OCI-LY3 (cell line): Measurements from ENCODE around the gene NOP16.

Source experiments
- H2AFZ ChIP-seq: fragments of 200-600, 300-600 bp; shearing (Covaris generic); 2 replicates; pipeline ENCODE4 v1.6.0; 2014; ENCODE audit warnings: antibody characterized with exemption, low read depth, low read length
- H3K27ac ChIP-seq: fragments of 200-600, 300-600 bp; sonication (generic); 2 replicates; pipeline ENCODE4 v1.5.1; 2014; ENCODE audit warnings: mild to moderate bottlenecking, low read length, moderate library complexity, mixed read lengths
- H3K27me3 ChIP-seq: fragments of 200-600, 300-600 bp; sonication (generic); 2 replicates; pipeline ENCODE4 v1.6.1; 2014; ENCODE audit warnings: low read depth, low read length, mixed read lengths
- H3K36me3 ChIP-seq: fragments of 200-600, 300-600 bp; sonication (generic); replicated peaks from 2 replicates; pipeline ENCODE3; 2014; ENCODE audit warnings: low read depth, low read length, mixed read lengths
- H3K4me1 ChIP-seq: fragments of 300-600, 200-600 bp; sonication (generic); 2 replicates; pipeline ENCODE4 v1.6.1; 2014; ENCODE audit warnings: low read length, mixed read lengths
- H3K4me2 ChIP-seq: fragments of 200-600, 300-600 bp; sonication (generic); 2 replicates; pipeline ENCODE4 v1.6.1; 2014; ENCODE audit warnings: low read length, mixed read lengths
- H3K4me3 ChIP-seq: fragments of 300-600, 200-600 bp; sonication (generic); 2 replicates; pipeline ENCODE4 v1.5.1; 2014; ENCODE audit warnings: antibody characterized with exemption, mild to moderate bottlenecking, low read length, moderate library complexity
- H3K79me2 ChIP-seq: fragments of 300-600, 200-600 bp; shearing (Covaris generic); 2 replicates; pipeline ENCODE4 v1.6.1; 2014; ENCODE audit warnings: mild to moderate bottlenecking, low read length, mixed read lengths
- H3K9ac ChIP-seq: fragments of 300-600, 200-600 bp; shearing (Covaris generic); 2 replicates; pipeline ENCODE4 v1.6.0; 2014; ENCODE audit warnings: mild to moderate bottlenecking, low read length, moderate library complexity
- H3K9me3 ChIP-seq: fragments of 200-600, 300-600 bp; shearing (Covaris generic); 2 replicates; pipeline ENCODE4 v1.6.1; 2014; ENCODE audit warnings: low read length, mixed read lengths; ENCODE audit not compliant: insufficient read depth
- H4K20me1 ChIP-seq: fragments of 200-600, 300-600 bp; sonication (generic); 2 replicates; pipeline ENCODE4 v1.6.1; 2016; ENCODE audit warnings: low read length, mixed read lengths; ENCODE audit not compliant: insufficient read depth
- CTCF ChIP-seq: fragments of 200-600, 300-600 bp; sonication (generic); IDR thresholded peaks from 2 replicates; pipeline ENCODE4 v1.5.1; 2014; ENCODE audit warnings: antibody characterized with exemption, low read length, low read depth
- EZH2phosphoT487 ChIP-seq: fragments of 200-600 bp; shearing (Covaris generic); IDR thresholded peaks from 2 replicates; pipeline ENCODE4 v1.6.1; 2018; ENCODE audit warnings: antibody characterized with exemption, mixed run types, low read depth

NOP16 gene

GRCh38 chr5:176379881-176380280 lies 8.5 kb downstream of the NOP16 start:
- Histone ChIP-seq H3K4me3 (no peak overlapping the region), H3K27ac (peak overlapping the region; percentile 43), H3K79me2 (peaks cover 4% of the 10 kb centered on the region), H3K4me1 (peaks cover 10% of the 10 kb centered on the region), H3K4me2 (0 out of 2 replicates have a peak overlapping the region, but pooled peaks have one; percentile 14), H3K9me3 (no peaks in the 10 kb centered on the region), H2AFZ (no peak overlapping the region), H3K9ac (no peak overlapping the region), H3K36me3 (peaks cover 46% of the 10 kb centered on the region), H4K20me1 (no peaks in the 10 kb centered on the region), H3K27me3 (no peaks in the 10 kb centered on the region)
- no peak for TF ChIP-seq CTCF
- TF ChIP-seq EZH2phosphoT487: no peak

- Histone ChIP-seq H3K4me1 (peaks cover 9% of the 10 kb centered on the region), H3K4me2 (peak overlapping the region; percentile 43), H3K4me3 (no peak overlapping the region), H3K9ac (no peak overlapping the region), H4K20me1 (no peaks in the 10 kb centered on the region), H3K36me3 (peaks cover 8% of the 10 kb centered on the region), H2AFZ (peak overlapping the region; percentile 6; the same call in 1 of the 2 replicates), H3K27me3 (no peaks in the 10 kb centered on the region), H3K79me2 (no peaks in the 10 kb centered on the region), H3K27ac (peak overlapping the region; percentile 21; the same call in 1 of the 2 replicates), H3K9me3 (no peaks in the 10 kb centered on the region)
- TF ChIP-seq CTCF (no peak), EZH2phosphoT487 (no peak)
Measured at GRCh38 chr5:176373100-176373818, 15.1 kb downstream of the NOP16 start.

GRCh38 chr5:176371621-176372539 lies 16.5 kb downstream of the NOP16 start:
- H3K4me2 ChIP-seq: no peak overlapping the region

More at GRCh38 chr5:176371621-176372539, 16.5 kb downstream of the NOP16 start:
- H3K27me3 ChIP-seq: no peaks in the 10 kb centered on the region
- no peaks in the 10 kb centered on the region for H3K9me3 ChIP-seq
- no peak overlapping the region for H3K4me3 ChIP-seq
- peaks cover 8% of the 10 kb centered on the region for H3K36me3 ChIP-seq
- no peak for TF ChIP-seq EZH2phosphoT487
- TF ChIP-seq CTCF: no peak
- H3K27ac ChIP-seq: no peak overlapping the region
- no peak overlapping the region for H3K9ac ChIP-seq
- no peaks in the 10 kb centered on the region for H4K20me1 ChIP-seq
- no peak overlapping the region for H2AFZ ChIP-seq
- peaks cover 9% of the 10 kb centered on the region for H3K4me1 ChIP-seq
- no peaks in the 10 kb centered on the region for H3K79me2 ChIP-seq
